ENCODE measurements around the gene MEX3D. TPM values are rescaled to one million over a fixed set of nuclear protein-coding genes. Genes with fewer than 3 reads are reported as not detected.

The MEX3D gene
- total RNA-seq, 1 donor from 2014 or later, result 11.4 TPM

- DNase-seq (ENCODE audit: low spot score) (no peak), ATAC-seq (no peak)
Measured at GRCh38 chr19:1505991-1506881, 61.9 kb downstream of the MEX3D start.

- DNase-seq (ENCODE audit: low spot score) (no peak), ATAC-seq (no peak)
Measured at GRCh38 chr19:1505012-1505411, 63.1 kb downstream of the MEX3D start.

Other genes starting within 250 kb of the MEX3D start
- gene NDUFS7, start 184.4 kb downstream of the MEX3D start, total RNA-seq, result 105 TPM
- gene GAMT, start 166.8 kb downstream of the MEX3D start, total RNA-seq, result 214 TPM
- 48.1 TPM for gene DAZAP1, start 160.7 kb downstream of the MEX3D start, total RNA-seq
- 410 TPM for gene RPS15, start 129.9 kb downstream of the MEX3D start, total RNA-seq
- gene APC2, start 118.2 kb downstream of the MEX3D start, total RNA-seq, result 0.13 TPM
- gene C19orf25, start 89.1 kb downstream of the MEX3D start, total RNA-seq, result 19.2 TPM
- gene PCSK4, start 78.0 kb downstream of the MEX3D start, total RNA-seq, result 4.8 TPM
- 118 TPM for gene REEP6, start 77.1 kb downstream of the MEX3D start, total RNA-seq
- gene ADAMTSL5, start 55.3 kb downstream of the MEX3D start, total RNA-seq, result 1.6 TPM
- not detected for gene PLK5, start 44.2 kb downstream of the MEX3D start, total RNA-seq
- gene MBD3, start 24.5 kb upstream of the MEX3D start, total RNA-seq, result 40.3 TPM
- gene UQCR11, start 37.1 kb upstream of the MEX3D start, total RNA-seq, result 220 TPM
- 14.2 TPM for gene TCF3, start 84.3 kb upstream of the MEX3D start, total RNA-seq
- 0.03 TPM for gene ONECUT3, start 185.2 kb upstream of the MEX3D start, total RNA-seq
- gene ATP8B3, start 244.0 kb upstream of the MEX3D start, total RNA-seq, result 1.4 TPM

Measured in left lobe of liver (tissue), 2 donors.